Measurements from ENCODE around the gene RCOR2.

- TF ChIP-seq CTCF (IDR thresholded peaks at IDR 0.05): peak in 2 of 4 experiments; percentile 26 to 50
- TF ChIP-seq POLR2A (IDR thresholded peaks at IDR 0.05): no peak
- no peak for TF ChIP-seq POLR2AphosphoS5 (IDR thresholded peaks at IDR 0.05)
Measured at GRCh38 chr11:63915961-63916836, 765 bp downstream of the RCOR2 start.

Data from prostate gland (tissue), 2 donors.